Activated CD8-positive, alpha-beta memory T cell treated with anti-CD3 and anti-CD28 coated beads, Interleukin-2, amount 50 U/mL, for 24 hours (primary cell): ENCODE measurements around the gene RAB18.
"Not testable (repeated sequence)": the region's sequence is repeated elsewhere in the genome, so short reads cannot be mapped to it uniquely, and the experiment has no call there.

Experiments used
- DNase-seq: peaks from one replicate; pipeline ENCODE4 v3.0.0-alpha.2; 2020; ENCODE audit errors: extremely low read depth

RAB18 gene

DNA sequence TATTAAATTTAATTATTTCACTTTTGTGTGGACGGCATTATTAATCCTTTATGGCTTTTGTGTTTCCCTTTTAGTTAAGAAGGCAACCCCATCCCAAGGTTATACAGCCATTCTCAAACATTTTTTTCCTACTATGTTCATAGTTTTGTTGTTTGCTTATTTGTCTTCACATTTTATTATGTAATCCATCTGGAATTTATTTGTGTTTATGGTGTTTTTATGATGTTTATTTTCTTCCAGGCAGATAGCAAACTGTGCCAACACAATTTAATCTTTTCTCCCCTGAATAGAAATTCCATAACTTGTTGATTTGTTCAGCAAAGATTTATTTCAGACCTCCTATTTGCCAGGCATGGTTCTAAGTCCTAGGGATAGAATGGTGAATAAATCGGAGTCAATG lies 42.9 kb downstream of the RAB18 start:
- DNase-seq, result no peak

DNA sequence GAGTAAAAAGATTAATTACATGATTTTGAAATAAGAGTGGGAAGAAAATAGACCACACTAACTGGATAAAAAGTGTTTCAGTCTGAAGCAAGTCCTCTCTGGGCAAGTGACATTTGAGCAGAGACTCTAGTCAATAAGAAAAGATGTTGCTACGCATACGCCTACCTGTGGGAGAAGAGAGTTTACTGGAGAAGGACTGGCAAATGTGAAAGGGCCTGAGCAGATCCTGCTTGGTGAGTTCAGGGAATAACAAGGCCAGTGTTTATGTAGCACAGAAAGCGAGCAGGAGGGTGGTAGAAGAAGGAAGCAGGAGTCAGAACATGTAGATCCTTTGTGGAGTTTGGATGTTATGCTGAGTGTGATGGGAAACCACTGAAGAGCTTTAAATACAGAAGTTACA lies 43.4 kb downstream of the RAB18 start:
- DNase-seq, result no peak

DNA sequence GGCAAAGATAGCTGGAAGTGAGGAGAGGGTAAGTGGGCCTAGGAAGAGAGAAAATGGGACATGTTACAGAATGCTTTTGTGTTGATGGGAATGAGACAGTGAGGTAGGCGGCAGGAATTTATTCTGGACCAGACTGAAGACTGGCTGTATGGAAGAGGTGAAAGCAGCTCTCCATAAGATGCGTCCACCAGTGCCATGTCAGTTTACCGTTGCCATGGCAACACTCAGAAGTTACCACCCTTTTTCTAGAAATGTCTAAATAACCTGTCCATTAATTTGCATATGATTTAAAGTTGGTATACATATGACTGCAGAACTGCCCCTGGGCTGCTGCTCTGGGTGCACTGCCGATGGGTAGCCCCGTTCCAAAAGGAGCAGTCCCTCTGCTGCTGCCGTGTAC lies 46.7 kb downstream of the RAB18 start:
- DNase-seq, result no peak

DNA sequence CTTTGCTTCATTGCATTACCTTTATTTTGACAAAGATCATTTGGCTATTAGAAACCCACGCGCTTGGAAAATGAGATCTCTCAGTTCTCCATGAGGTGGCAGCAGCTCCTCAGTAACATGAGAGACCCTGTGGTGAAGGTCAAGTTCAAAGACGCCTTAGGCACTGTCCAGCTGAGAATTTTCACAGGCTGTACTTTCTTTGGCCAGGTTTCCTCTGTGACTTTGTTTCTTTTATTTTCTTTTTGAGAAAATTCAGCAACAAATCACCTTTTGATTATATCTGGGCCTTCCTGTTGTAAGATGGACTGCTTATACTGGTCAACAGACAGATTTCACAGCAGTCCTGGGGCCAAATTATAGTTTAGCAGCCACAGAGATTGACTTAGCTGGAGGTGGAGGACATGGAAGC lies 54.5 kb downstream of the RAB18 start:
- no peak for DNase-seq

DNA sequence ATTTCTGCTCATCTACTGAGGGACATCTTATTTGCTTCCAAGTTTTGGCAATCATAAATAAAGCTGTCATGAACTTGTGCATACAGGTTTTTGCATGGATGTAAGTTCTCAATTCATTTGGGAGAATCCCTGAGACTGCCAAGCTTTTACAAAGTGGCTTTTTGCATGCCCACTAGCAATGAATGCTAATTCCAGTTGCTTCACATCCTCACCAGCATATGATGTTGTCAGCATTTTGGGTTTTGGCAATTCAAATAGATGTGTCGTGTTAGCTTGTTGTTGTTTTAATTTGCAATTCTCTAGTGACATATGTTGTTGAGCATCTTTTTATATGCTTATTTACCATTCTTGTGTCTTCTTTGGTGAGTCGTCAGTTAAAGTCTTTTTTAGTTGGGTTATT lies 57.2 kb downstream of the RAB18 start:
- no peak for DNase-seq

DNA sequence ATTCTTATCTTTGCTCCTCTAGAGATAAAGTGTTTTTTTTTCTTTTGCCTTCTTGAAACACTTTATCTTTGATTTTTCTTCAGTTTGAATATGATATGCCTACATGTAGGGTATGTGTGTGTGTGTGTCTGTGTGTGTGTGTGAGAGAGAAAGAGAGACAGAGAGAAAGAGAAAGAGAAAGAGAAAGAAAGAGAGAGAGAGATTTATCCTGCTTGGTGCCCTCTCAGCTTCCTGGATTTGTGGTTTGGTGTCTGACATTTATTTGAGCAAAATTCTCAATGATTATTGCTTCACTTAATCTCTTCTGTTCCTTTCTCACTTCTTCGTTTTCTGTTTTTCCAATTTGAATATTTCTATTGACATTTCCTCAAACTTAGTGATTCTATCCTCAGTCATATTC lies 60.3 kb downstream of the RAB18 start:
- no peak for DNase-seq

DNA sequence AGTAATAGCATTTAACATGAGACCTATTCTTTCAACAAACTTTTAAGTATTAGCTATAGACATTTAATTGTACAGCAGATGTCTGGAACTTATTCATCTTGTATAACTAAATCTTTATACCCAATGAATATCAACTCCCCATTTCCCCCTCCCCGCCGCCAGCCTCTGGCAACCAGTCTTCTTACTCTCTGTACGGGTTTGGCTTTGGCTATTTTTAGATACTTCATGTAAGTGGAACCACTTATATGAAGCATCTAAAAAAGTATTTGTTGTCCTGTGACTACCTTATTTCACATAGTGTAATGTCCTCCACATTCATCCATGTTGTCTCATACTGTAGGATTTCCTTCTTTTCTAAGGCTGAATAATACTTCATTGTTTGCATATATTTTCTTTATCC lies 60.8 kb downstream of the RAB18 start:
- DNase-seq, result no peak

DNA sequence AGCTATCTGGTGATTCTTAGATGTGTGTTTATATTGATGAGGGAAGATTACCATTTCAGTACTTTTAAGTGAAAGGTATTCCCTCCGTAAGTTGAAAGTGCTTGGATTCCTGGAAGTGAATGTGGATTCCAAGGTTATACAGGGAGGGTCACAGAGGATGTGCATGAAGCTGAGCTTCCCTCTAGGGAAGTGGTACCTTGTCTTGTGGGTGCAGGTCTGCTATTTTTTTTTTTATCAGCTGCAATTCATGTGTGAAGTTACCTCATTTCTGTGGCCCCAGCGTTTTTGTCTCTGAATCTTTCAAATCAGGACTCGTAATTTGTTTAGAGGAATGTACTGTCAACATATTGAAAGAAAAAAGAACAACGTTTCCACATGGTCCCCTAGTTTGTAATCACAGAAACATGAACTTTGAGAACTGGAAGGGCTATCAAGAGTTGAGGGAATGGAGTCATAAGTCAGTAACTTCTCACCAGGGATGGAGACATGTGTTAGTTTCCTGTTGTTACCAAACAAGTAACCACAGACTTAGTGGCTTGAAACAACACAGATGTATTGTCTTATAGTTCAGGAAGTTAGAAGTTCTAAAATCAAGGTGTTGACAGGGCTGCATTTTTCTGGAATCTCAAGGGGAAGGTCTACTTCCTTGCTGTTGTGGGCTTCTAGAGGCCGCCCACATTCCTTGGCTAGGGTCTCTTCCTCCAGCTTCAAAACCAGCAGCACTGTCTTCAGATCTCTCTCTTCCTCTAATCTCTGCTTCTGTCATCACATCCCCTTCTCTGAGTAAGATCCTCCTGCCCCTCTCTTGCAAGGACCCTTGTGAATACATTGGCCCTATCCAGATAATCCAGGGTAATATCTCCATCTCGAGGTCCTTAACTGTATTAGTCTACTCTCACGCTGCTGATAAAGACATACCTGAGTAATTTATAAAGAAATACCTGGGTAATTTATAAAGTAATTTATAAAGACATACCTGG lies 64.4 kb downstream of the RAB18 start:
- no peak for DNase-seq

DNA sequence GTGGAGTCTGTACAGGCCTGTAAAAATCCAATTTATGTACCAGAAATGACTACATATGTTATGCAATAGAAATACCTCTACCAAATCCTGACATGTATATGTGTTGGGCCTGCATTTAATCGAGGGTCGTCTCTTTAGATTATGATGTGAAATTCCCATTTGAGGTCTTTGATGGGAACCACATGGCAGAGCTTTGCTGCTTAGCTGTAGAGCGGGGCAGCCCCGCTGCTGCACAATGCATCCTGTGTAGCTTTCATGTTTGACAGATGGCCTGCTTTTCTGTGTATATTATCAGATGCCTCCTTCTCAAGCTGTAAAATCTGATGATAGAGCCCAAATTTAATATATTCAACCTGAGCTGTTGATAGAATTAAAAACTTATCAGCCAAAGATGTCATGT lies 65.8 kb downstream of the RAB18 start:
- DNase-seq, result no peak

DNA sequence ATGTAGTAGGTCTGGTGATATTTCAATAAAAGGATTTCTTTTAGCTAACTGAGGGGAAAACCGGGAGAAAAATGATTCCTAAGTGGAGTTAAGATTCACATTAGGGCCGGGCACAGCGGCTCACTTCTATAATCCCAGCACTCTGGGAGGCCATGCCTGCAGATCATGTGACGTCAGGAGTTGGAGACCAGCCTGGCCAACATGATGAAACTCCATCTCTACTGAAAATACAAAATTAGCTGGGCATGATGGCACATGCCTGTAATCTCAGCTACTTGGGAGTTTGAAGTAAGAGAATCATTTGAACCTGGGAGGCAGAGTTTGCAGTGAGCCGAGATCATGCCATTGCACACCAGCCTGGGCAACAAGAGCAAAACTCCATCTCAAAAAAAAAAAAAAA lies 72.9 kb downstream of the RAB18 start:
- DNase-seq, result not testable (repeated sequence)

DNA sequence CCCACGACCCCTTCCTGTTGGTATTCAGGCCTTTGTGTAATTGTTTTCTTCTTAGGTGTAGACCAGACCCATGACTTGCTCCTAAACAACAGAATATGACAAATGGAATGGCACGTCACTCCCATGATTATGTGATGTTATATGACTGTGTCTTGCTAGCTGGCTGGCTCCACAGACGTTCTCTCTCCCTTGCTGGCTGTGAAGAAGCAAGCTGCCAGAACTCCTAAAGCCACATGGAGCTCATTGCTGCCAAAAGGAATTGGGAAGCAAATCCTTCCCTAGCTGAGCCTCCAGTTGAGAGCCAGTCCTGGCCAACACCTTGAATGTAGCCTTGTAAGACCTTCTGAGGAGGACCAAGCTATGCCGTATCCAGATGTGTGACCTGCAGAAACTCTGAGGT lies 74.2 kb downstream of the RAB18 start:
- DNase-seq, result no peak

DNA sequence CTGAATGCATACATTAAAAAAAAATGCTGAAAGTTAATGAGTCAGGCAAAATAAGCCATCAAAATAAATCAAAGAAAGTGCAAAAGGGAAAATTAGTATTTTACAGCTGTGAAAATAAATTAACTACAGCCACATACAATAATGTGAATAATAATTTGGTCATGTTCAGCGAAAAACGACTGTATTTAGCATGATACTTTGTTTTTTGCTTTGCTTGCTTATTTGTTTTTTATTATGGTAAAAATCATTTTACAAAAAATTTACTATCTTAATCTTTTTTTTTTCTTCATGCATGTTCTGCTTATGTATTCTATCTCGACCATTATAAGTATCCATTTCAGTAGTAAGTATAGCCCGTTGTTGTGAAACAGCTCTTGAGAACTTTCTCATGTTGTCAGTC lies 77.1 kb downstream of the RAB18 start:
- DNase-seq, result no peak

DNA sequence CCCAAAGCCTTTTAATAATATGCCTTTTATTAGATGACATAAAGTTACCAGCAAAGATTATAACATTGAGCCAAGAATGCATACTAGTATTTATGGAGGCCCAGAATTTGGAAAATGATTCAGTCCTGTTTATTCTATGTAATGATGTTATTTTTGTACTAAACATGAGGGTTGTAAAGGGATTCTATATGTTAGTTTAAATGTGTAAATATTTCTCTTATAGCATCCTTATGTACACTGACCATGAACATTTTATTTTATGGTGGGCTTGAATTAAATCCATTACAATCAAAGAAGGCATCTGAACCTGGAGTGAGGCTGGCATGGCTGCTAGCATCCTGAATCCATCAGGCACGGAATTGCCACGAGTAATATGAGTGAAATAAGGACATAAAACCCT lies 80.2 kb downstream of the RAB18 start:
- no peak for DNase-seq
